GM23338 (cell line): ENCODE data around the gene GTF2H1. TPM values are rescaled to one million over a fixed set of nuclear protein-coding genes. Genes with fewer than 3 reads are reported as not detected.
A peak's percentile ranks its signal among the peaks of the same experiment; 100 is the strongest.

Experiments
- ATAC-seq: fragments of 200-7000 bp; cut with Tn5 transposase; 3 replicates; pipeline ENCODE4 v1.9.1; 2020
- DNase-seq: peaks from one replicate; pipeline ENCODE4 v3.0.0-alpha.2; 2015; ENCODE audit warnings: low spot score
- H2AFZ ChIP-seq: fragments of 200-600 bp; sonication (generic); 2 replicates; pipeline ENCODE4 v1.8.0; 2016; ENCODE audit warnings: antibody characterized with exemption, mild to moderate bottlenecking, moderate library complexity
- H3F3A ChIP-seq: fragments of 200-600 bp; sonication (generic); replicated peaks from 2 replicates; pipeline ENCODE4 v1.8.0; 2017; ENCODE audit warnings: antibody characterized with exemption, mixed run types, low read depth
- H3K27ac ChIP-seq: fragments of 200-600 bp; sonication (generic); 2 replicates; pipeline ENCODE4 v1.6.1; 2016; ENCODE audit warnings: low read depth
- H3K27me3 ChIP-seq: fragments of 200-600 bp; sonication (generic); 2 replicates; pipeline ENCODE4 v1.8.0; 2016; ENCODE audit warnings: mild to moderate bottlenecking, mixed run types, moderate library complexity; ENCODE audit not compliant: insufficient read depth
- H3K36me3 ChIP-seq: fragments of 200-600 bp; sonication (generic); 2 replicates; pipeline ENCODE4 v1.8.0; 2016; ENCODE audit warnings: mild to moderate bottlenecking; ENCODE audit not compliant: insufficient read depth
- H3K4me1 ChIP-seq: fragments of 200-600 bp; sonication (generic); 2 replicates; pipeline ENCODE4 v1.8.0; 2016; ENCODE audit warnings: mild to moderate bottlenecking, moderate library complexity; ENCODE audit not compliant: insufficient read depth
- H3K4me2 ChIP-seq: fragments of 200-600 bp; sonication (generic); 2 replicates; pipeline ENCODE4 v1.7.1; 2017; ENCODE audit warnings: mixed run types
- H3K4me3 ChIP-seq: fragments of 200-600 bp; sonication (generic); 2 replicates; pipeline ENCODE4 v1.6.1; 2016; ENCODE audit warnings: mixed run types
- H3K79me2 ChIP-seq: fragments of 200-600 bp; sonication (generic); replicated peaks from 2 replicates; pipeline ENCODE4 v1.8.0; 2017; ENCODE audit warnings: mild to moderate bottlenecking; ENCODE audit not compliant: insufficient read depth
- H3K9me2 ChIP-seq: fragments of 200-600 bp; sonication (generic); 2 replicates; pipeline ENCODE4 v1.8.0; 2017; ENCODE audit not compliant: insufficient read depth
- H4K20me1 ChIP-seq: fragments of 200-600 bp; sonication (generic); replicated peaks from 2 replicates; pipeline ENCODE4 v1.8.0; 2017; ENCODE audit warnings: mild to moderate bottlenecking; ENCODE audit not compliant: insufficient read depth
- H3K27ac Mint-ChIP-seq: 2 replicates; pipeline ENCODE4 v1.8.0; 2020; ENCODE audit warnings: inconsistent platforms, mild to moderate bottlenecking, moderate library complexity, mixed read lengths
- H3K27me3 Mint-ChIP-seq: 3 replicates; pipeline ENCODE4 v1.8.0; 2022; ENCODE audit warnings: low read depth, mild to moderate bottlenecking, moderate library complexity, mixed read lengths, inconsistent platforms; ENCODE audit not compliant: insufficient read depth, poor library complexity
- H3K36me3 Mint-ChIP-seq: 3 replicates; pipeline ENCODE4 v1.8.0; 2021; ENCODE audit warnings: low read depth, mild to moderate bottlenecking, inconsistent platforms, moderate library complexity, mixed read lengths
- H3K4me1 Mint-ChIP-seq: 3 replicates; pipeline ENCODE4 v1.8.0; 2020; ENCODE audit warnings: mild to moderate bottlenecking, inconsistent platforms, mixed read lengths
- H3K4me3 Mint-ChIP-seq: 3 replicates; pipeline ENCODE4 v1.8.0; 2021; ENCODE audit warnings: moderate library complexity, mild to moderate bottlenecking, inconsistent platforms, mixed read lengths
- H3K9me3 Mint-ChIP-seq: 3 replicates; pipeline ENCODE4 v1.8.0; 2020; ENCODE audit warnings: moderate library complexity, mild to moderate bottlenecking, inconsistent platforms, mixed read lengths
- CREB1 ChIP-seq: fragments of 250-450 bp; sonication (Bioruptor Pico); IDR thresholded peaks from 2 replicates; pipeline ENCODE4 v1.5.0; 2020; ENCODE audit warnings: low read depth, mild to moderate bottlenecking, moderate library complexity
- EZH2 ChIP-seq: fragments of 200-600 bp; sonication (generic); IDR thresholded peaks from one replicate; pipeline ENCODE4 v1.8.0; 2017; ENCODE audit warnings: antibody characterized with exemption, mild to moderate bottlenecking, low read depth; ENCODE audit not compliant: unreplicated experiment
- JUNB ChIP-seq: IDR thresholded peaks from one replicate; pipeline ENCODE4 v1.6.1; 2016; ENCODE audit warnings: antibody characterized with exemption; ENCODE audit not compliant: unreplicated experiment
- NANOG ChIP-seq: IDR thresholded peaks from 2 replicates; pipeline ENCODE4 v1.6.1; 2016; ENCODE audit warnings: antibody characterized with exemption, borderline replicate concordance
- POLR2AphosphoS5 ChIP-seq: IDR thresholded peaks from 2 replicates; pipeline ENCODE4 v1.6.1; 2016; ENCODE audit warnings: antibody characterized with exemption, low read depth
- STAT1 ChIP-seq: IDR thresholded peaks from one replicate; pipeline ENCODE4 v1.6.1; 2016; ENCODE audit warnings: antibody characterized with exemption; ENCODE audit not compliant: unreplicated experiment
- ZNF331 ChIP-seq: fragments of 250-450 bp; sonication (Bioruptor Pico); IDR thresholded peaks from 2 replicates; pipeline ENCODE4 v1.5.0; 2020; ENCODE audit warnings: low read depth, mild to moderate bottlenecking, moderate library complexity
- polyA plus RNA-seq: library from polyadenylated mRNA; unstranded; fragments of >200 nt; fragmentation: Nextera tagmentation; extraction: Ambion mirVana; gene quantifications from 2 replicates; pipeline ENCODE4 v1.2.1, GENCODE V29; 2016
- total RNA-seq: library from RNA; depleted of rRNA; stranded (reverse); fragments of >200 nt; shearing (Covaris generic); gene quantifications from 2 replicates; pipeline ENCODE4 v1.2.3, GENCODE V29; 2014
- TF ChIP-seq, protein P1 (sequence below): IDR thresholded peaks from one replicate; pipeline ENCODE4 v1.6.1; 2018; ENCODE audit warnings: antibody characterized with exemption; ENCODE audit not compliant: unreplicated experiment
- TF ChIP-seq, protein P2 (sequence below), 2 experiments: fragments of 200-600 bp in 1 of 2; sonication (generic) in 1 of 2; conservative IDR thresholded peaks; 2 replicates each; pipeline versions ENCODE4 v1.5.1 to v1.6.1; 2016 to 2017; ENCODE audit warnings: antibody characterized with exemption in 2 of 2, low read depth in 2 of 2, mild to moderate bottlenecking in 2 of 2, moderate library complexity in 1 of 2

Gene GTF2H1
- total and polyA plus RNA-seq, 2 experiments from 2014 or later = 16.5 to 43.6 TPM

DNA sequence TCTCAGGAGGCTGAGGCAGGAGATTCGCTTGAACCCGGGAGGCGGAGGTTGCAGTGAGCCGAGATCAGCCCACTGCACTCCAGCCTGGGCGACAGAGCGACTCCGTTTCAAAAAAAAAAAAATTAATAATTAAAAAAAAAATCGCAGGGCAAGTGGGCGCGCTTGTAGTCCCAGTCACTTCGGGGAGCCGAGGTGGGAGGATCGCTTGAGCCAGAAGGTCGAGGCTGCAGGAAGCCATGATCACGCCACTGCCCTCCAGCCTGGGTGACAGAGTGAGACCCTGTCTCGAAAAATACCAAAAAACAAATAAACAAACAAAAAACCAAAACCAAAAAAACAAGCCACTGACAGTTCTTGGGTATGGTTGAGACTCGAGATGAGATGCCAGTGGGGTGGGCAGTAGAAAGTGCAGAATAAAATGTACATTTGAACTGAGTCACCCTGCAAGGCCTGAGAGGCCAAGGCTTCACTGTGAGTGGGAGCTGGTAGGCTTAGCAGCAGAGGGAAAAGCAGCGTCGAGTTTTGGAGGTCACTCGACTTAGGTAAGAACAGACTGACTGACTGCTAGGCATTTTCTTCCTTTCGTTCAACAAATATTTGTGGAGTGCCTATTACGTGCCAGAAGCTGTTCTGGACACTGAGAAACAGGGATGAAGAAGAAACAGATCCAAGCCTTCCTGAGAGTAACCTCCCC, 71.4 kb downstream of the GTF2H1 start:
- Mint-ChIP-seq H3K9me3 (no peaks in the 10 kb centered on the region), H3K27ac (no peak overlapping the region), H3K36me3 (peaks cover 26% of the 10 kb centered on the region), H3K27me3 (peaks cover 25% of the 10 kb centered on the region), H3K4me3 (peak overlapping the region; percentile 98), H3K4me1 (peaks cover 12% of the 10 kb centered on the region)
- Histone ChIP-seq H2AFZ (peak overlapping the region; percentile 97), H3K4me3 (peak overlapping the region; percentile 69), H3K27me3 (peaks cover 9% of the 10 kb centered on the region), H3K4me1 (peaks cover 5% of the 10 kb centered on the region), H3F3A (peaks cover 8% of the 10 kb centered on the region), H3K79me2 (peaks cover 39% of the 10 kb centered on the region), H3K9me2 (no peaks in the 10 kb centered on the region), H4K20me1 (no peaks in the 10 kb centered on the region), H3K4me2 (peak overlapping the region; percentile 96), H3K27ac (no peak overlapping the region), H3K36me3 (peaks cover 16% of the 10 kb centered on the region)
- ATAC-seq (no peak), DNase-seq (no peak)
- no peak for TF ChIP-seq POLR2AphosphoS5
- TF ChIP-seq EZH2 = no peak
- TF ChIP-seq JUNB = no peak
- TF ChIP-seq NANOG = no peak
- TF ChIP-seq ZNF331 (CRISPR knock-in tag) = no peak
- TF ChIP-seq, protein P1, sequence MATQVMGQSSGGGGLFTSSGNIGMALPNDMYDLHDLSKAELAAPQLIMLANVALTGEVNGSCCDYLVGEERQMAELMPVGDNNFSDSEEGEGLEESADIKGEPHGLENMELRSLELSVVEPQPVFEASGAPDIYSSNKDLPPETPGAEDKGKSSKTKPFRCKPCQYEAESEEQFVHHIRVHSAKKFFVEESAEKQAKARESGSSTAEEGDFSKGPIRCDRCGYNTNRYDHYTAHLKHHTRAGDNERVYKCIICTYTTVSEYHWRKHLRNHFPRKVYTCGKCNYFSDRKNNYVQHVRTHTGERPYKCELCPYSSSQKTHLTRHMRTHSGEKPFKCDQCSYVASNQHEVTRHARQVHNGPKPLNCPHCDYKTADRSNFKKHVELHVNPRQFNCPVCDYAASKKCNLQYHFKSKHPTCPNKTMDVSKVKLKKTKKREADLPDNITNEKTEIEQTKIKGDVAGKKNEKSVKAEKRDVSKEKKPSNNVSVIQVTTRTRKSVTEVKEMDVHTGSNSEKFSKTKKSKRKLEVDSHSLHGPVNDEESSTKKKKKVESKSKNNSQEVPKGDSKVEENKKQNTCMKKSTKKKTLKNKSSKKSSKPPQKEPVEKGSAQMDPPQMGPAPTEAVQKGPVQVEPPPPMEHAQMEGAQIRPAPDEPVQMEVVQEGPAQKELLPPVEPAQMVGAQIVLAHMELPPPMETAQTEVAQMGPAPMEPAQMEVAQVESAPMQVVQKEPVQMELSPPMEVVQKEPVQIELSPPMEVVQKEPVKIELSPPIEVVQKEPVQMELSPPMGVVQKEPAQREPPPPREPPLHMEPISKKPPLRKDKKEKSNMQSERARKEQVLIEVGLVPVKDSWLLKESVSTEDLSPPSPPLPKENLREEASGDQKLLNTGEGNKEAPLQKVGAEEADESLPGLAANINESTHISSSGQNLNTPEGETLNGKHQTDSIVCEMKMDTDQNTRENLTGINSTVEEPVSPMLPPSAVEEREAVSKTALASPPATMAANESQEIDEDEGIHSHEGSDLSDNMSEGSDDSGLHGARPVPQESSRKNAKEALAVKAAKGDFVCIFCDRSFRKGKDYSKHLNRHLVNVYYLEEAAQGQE = no peak
- no peak for TF ChIP-seq CREB1 (CRISPR knock-in tag)
- TF ChIP-seq STAT1 = no peak
- TF ChIP-seq, protein P2, sequence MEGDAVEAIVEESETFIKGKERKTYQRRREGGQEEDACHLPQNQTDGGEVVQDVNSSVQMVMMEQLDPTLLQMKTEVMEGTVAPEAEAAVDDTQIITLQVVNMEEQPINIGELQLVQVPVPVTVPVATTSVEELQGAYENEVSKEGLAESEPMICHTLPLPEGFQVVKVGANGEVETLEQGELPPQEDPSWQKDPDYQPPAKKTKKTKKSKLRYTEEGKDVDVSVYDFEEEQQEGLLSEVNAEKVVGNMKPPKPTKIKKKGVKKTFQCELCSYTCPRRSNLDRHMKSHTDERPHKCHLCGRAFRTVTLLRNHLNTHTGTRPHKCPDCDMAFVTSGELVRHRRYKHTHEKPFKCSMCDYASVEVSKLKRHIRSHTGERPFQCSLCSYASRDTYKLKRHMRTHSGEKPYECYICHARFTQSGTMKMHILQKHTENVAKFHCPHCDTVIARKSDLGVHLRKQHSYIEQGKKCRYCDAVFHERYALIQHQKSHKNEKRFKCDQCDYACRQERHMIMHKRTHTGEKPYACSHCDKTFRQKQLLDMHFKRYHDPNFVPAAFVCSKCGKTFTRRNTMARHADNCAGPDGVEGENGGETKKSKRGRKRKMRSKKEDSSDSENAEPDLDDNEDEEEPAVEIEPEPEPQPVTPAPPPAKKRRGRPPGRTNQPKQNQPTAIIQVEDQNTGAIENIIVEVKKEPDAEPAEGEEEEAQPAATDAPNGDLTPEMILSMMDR (conservative IDR thresholded peaks at IDR 0.05; ENCODE audit: low read depth in 2 of 2) = no peak
